Gastrocnemius medialis (tissue), 4 donors: ENCODE results near the gene AKAP9.

ENCODE experiments used
- POLR2A ChIP-seq, 2 donors: fragments of 450-650 bp; IDR thresholded peaks; one replicate each; pipeline ENCODE4 v1.6.1; 2017; ENCODE audit warnings: antibody characterized with exemption in 2 of 2, mild to moderate bottlenecking in 2 of 2, moderate library complexity in 2 of 2
- TF ChIP-seq, protein P1 (sequence below), 5 experiments: fragments of 450-650 bp in 3 of 5; fragments of 200-600 bp in 2 of 5; sonication (generic) in 2 of 5; IDR thresholded peaks in 4 of 5; conservative IDR thresholded peaks in 1 of 5; 1 replicate in 4 of 5; 2 replicates in 1 of 5; pipeline ENCODE4 v1.5.1; 2016 to 2019; ENCODE audit warnings: antibody characterized with exemption in 5 of 5, mild to moderate bottlenecking in 3 of 5, moderate library complexity in 3 of 5

DNA sequence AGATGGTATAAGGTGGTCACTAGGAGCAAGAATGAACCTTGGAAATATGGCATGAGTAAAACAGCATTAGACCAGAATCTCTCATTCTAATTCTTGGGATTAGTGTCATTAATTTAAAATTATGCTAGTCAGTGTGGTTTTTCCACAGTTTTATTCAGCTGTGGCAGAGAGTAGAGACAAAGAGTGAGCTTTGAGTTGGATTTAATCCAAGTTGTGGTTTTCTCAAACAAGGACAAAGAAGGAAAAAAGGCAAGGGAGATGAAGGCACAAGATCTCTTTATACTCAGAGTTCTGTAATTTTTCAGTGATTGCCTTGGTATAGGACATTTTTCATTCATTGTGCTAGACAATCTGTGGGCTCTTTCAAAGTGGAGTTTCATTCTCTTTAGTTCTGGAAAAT is 28.2 kb upstream of the AKAP9 start:
- TF ChIP-seq, protein P1, sequence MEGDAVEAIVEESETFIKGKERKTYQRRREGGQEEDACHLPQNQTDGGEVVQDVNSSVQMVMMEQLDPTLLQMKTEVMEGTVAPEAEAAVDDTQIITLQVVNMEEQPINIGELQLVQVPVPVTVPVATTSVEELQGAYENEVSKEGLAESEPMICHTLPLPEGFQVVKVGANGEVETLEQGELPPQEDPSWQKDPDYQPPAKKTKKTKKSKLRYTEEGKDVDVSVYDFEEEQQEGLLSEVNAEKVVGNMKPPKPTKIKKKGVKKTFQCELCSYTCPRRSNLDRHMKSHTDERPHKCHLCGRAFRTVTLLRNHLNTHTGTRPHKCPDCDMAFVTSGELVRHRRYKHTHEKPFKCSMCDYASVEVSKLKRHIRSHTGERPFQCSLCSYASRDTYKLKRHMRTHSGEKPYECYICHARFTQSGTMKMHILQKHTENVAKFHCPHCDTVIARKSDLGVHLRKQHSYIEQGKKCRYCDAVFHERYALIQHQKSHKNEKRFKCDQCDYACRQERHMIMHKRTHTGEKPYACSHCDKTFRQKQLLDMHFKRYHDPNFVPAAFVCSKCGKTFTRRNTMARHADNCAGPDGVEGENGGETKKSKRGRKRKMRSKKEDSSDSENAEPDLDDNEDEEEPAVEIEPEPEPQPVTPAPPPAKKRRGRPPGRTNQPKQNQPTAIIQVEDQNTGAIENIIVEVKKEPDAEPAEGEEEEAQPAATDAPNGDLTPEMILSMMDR (IDR thresholded peaks at IDR 0.05 in 4 of 5, conservative IDR thresholded peaks at IDR 0.05 in 1 of 5): no peak
- no peak for TF ChIP-seq POLR2A (IDR thresholded peaks at IDR 0.05)
